ENCODE measurements around the gene ZNF217.
A peak's percentile ranks its signal among the peaks of the same experiment; 100 is the strongest.
"Not testable (repeated sequence)": the region's sequence is repeated elsewhere in the genome, so short reads cannot be mapped to it uniquely, and the experiment has no call there.

The ZNF217 gene

GRCh38 chr20:53524589-53525312 lies 68.9 kb downstream of the ZNF217 start:
- DNase-seq, result no peak

GRCh38 chr20:53523615-53524014 lies 70.0 kb downstream of the ZNF217 start:
- DNase-seq, result not testable (repeated sequence)

GRCh38 chr20:53522696-53523095 lies 70.9 kb downstream of the ZNF217 start:
- DNase-seq, result no peak

- DNase-seq, result no peak
Measured at GRCh38 chr20:53522026-53522425, 71.6 kb downstream of the ZNF217 start.

GRCh38 chr20:53521421-53521820 lies 72.2 kb downstream of the ZNF217 start:
- peak; percentile 55 for DNase-seq

GRCh38 chr20:53517146-53517545 lies 76.5 kb downstream of the ZNF217 start:
- DNase-seq, result no peak
